ENCODE data around the gene TMEM98.
"Not testable (repeated sequence)": the region's sequence is repeated elsewhere in the genome, so short reads cannot be mapped to it uniquely, and the experiment has no call there.

DNA sequence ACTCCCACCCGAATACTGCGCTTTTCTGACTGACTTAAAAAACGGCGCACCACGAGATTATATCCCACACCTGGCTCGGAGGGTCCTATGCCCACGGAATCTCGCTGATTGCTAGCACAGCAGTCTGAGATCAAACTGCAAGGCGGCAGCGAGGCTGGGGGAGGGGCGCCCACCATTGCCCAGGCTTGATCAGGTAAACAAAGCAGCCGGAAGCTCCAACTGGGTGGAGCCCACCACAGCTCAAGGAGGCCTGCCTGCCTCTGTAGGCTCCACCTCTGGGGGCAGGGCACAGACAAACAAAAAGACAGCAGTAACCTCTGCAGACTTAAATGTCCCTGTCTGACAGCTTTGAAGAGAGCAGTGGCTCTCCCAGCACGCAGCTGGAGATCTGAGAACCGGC, 40.5 kb upstream of the TMEM98 start:
- TF ChIP-seq, protein P1, sequence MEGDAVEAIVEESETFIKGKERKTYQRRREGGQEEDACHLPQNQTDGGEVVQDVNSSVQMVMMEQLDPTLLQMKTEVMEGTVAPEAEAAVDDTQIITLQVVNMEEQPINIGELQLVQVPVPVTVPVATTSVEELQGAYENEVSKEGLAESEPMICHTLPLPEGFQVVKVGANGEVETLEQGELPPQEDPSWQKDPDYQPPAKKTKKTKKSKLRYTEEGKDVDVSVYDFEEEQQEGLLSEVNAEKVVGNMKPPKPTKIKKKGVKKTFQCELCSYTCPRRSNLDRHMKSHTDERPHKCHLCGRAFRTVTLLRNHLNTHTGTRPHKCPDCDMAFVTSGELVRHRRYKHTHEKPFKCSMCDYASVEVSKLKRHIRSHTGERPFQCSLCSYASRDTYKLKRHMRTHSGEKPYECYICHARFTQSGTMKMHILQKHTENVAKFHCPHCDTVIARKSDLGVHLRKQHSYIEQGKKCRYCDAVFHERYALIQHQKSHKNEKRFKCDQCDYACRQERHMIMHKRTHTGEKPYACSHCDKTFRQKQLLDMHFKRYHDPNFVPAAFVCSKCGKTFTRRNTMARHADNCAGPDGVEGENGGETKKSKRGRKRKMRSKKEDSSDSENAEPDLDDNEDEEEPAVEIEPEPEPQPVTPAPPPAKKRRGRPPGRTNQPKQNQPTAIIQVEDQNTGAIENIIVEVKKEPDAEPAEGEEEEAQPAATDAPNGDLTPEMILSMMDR (IDR thresholded peaks at IDR 0.05) = not testable (repeated sequence)
- not testable (repeated sequence) for TF ChIP-seq POLR2AphosphoS5, POLR2A, EP300 (IDR thresholded peaks at IDR 0.05)
